ENCODE data around the gene RPL9. TPM values are rescaled to one million over a fixed set of nuclear protein-coding genes. Genes with fewer than 3 reads are reported as not detected.

The RPL9 gene
- total and polyA plus RNA-seq, 2 of the 8 experiments (the other 6 are each of a cell fraction or from before 2014, with no cell fraction given): 1,161 to 1,184 TPM

DNA sequence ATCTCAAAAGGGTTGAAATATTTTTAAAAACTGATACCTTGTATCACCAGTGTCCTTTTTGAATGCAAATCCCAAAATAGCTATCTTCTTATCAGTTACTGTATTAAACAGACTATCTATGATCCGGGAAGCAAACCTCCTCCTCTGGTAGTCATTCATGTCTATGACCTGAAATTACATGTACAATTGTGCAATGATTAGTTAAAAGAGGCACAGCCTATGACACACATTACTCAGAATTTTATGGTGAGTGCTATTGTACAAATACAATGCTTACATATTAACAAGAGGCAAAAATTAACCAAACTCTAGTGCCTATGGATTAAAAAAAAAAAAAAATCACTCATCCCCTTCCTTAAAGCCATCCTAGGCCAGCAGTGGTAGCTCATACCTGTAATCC lies 46.9 kb upstream of the RPL9 start (continued):
- TF ChIP-seq, protein P1, sequence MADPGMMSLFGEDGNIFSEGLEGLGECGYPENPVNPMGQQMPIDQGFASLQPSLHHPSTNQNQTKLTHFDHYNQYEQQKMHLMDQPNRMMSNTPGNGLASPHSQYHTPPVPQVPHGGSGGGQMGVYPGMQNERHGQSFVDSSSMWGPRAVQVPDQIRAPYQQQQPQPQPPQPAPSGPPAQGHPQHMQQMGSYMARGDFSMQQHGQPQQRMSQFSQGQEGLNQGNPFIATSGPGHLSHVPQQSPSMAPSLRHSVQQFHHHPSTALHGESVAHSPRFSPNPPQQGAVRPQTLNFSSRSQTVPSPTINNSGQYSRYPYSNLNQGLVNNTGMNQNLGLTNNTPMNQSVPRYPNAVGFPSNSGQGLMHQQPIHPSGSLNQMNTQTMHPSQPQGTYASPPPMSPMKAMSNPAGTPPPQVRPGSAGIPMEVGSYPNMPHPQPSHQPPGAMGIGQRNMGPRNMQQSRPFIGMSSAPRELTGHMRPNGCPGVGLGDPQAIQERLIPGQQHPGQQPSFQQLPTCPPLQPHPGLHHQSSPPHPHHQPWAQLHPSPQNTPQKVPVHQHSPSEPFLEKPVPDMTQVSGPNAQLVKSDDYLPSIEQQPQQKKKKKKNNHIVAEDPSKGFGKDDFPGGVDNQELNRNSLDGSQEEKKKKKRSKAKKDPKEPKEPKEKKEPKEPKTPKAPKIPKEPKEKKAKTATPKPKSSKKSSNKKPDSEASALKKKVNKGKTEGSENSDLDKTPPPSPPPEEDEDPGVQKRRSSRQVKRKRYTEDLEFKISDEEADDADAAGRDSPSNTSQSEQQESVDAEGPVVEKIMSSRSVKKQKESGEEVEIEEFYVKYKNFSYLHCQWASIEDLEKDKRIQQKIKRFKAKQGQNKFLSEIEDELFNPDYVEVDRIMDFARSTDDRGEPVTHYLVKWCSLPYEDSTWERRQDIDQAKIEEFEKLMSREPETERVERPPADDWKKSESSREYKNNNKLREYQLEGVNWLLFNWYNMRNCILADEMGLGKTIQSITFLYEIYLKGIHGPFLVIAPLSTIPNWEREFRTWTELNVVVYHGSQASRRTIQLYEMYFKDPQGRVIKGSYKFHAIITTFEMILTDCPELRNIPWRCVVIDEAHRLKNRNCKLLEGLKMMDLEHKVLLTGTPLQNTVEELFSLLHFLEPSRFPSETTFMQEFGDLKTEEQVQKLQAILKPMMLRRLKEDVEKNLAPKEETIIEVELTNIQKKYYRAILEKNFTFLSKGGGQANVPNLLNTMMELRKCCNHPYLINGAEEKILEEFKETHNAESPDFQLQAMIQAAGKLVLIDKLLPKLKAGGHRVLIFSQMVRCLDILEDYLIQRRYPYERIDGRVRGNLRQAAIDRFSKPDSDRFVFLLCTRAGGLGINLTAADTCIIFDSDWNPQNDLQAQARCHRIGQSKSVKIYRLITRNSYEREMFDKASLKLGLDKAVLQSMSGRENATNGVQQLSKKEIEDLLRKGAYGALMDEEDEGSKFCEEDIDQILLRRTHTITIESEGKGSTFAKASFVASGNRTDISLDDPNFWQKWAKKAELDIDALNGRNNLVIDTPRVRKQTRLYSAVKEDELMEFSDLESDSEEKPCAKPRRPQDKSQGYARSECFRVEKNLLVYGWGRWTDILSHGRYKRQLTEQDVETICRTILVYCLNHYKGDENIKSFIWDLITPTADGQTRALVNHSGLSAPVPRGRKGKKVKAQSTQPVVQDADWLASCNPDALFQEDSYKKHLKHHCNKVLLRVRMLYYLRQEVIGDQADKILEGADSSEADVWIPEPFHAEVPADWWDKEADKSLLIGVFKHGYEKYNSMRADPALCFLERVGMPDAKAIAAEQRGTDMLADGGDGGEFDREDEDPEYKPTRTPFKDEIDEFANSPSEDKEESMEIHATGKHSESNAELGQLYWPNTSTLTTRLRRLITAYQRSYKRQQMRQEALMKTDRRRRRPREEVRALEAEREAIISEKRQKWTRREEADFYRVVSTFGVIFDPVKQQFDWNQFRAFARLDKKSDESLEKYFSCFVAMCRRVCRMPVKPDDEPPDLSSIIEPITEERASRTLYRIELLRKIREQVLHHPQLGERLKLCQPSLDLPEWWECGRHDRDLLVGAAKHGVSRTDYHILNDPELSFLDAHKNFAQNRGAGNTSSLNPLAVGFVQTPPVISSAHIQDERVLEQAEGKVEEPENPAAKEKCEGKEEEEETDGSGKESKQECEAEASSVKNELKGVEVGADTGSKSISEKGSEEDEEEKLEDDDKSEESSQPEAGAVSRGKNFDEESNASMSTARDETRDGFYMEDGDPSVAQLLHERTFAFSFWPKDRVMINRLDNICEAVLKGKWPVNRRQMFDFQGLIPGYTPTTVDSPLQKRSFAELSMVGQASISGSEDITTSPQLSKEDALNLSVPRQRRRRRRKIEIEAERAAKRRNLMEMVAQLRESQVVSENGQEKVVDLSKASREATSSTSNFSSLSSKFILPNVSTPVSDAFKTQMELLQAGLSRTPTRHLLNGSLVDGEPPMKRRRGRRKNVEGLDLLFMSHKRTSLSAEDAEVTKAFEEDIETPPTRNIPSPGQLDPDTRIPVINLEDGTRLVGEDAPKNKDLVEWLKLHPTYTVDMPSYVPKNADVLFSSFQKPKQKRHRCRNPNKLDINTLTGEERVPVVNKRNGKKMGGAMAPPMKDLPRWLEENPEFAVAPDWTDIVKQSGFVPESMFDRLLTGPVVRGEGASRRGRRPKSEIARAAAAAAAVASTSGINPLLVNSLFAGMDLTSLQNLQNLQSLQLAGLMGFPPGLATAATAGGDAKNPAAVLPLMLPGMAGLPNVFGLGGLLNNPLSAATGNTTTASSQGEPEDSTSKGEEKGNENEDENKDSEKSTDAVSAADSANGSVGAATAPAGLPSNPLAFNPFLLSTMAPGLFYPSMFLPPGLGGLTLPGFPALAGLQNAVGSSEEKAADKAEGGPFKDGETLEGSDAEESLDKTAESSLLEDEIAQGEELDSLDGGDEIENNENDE (IDR thresholded peaks at IDR 0.05; ENCODE audit: insufficient replicate concordance, low read length): no peak

Data from H1 (cell line).